IMR-90 (cell line): ENCODE results near the gene PLEKHB1. TPM values are rescaled to one million over a fixed set of nuclear protein-coding genes. Genes with fewer than 3 reads are reported as not detected.

ENCODE experiments used
- ATAC-seq: fragments of 200-7000 bp; cut with Tn5 transposase; 2 replicates; pipeline ENCODE4 v1.9.1; 2020; ENCODE audit warnings: low read depth, mild to moderate bottlenecking, moderate library complexity
- BruUV-seq: library from RNA; stranded (reverse); fragments of 400-500 nt; replicated peaks from 2 replicates; lab custom pipeline; 2021; lab: Mats Ljungman, UMichigan
- CTCF ChIA-PET: fragments of 300-600 bp; formaldehyde crosslinking; extraction: SDS; loops from one replicate; lab custom pipeline; 2021; ENCODE audit warnings: antibody characterized with exemption; lab: Yijun Ruan, JAX
- POLR2A ChIA-PET: fragments of 300-600 bp; sonication (Branson Sonifier 250); formaldehyde crosslinking; loops from one replicate; lab custom pipeline; 2022; ENCODE audit warnings: antibody characterized with exemption; ENCODE audit not compliant: unreplicated experiment; lab: Charles Lee
- DNase-seq: peaks from one replicate; pipeline ENCODE4 v3.0.0; 2013
- H2AFZ ChIP-seq: replicated peaks from 2 replicates; pipeline ENCODE3; 2013; ENCODE audit warnings: low read length, mild to moderate bottlenecking; ENCODE audit not compliant: poor library complexity
- H2AK5ac ChIP-seq: 2 replicates; pipeline ENCODE4 v1.6.1; 2013; ENCODE audit warnings: low read depth, low read length, inconsistent platforms
- H2AK9ac ChIP-seq: replicated peaks from 2 replicates; pipeline ENCODE3; 2013; ENCODE audit warnings: mild to moderate bottlenecking, low read depth, low read length, moderate library complexity; ENCODE audit not compliant: poor library complexity
- H2BK120ac ChIP-seq: 2 replicates; pipeline ENCODE4 v1.6.1; 2013; ENCODE audit warnings: low read depth, low read length, inconsistent platforms
- H2BK15ac ChIP-seq: 3 replicates; pipeline ENCODE4 v1.6.1; 2013; ENCODE audit warnings: low read depth, low read length, inconsistent platforms
- H2BK20ac ChIP-seq: 2 replicates; pipeline ENCODE4 v1.6.1; 2013; ENCODE audit warnings: low read depth, mild to moderate bottlenecking, inconsistent platforms, low read length, moderate library complexity
- H2BK5ac ChIP-seq: 2 replicates; pipeline ENCODE4 v1.6.1; 2013; ENCODE audit warnings: mild to moderate bottlenecking, low read depth, low read length, inconsistent platforms; ENCODE audit not compliant: poor library complexity, severe bottlenecking
- H3K14ac ChIP-seq: replicated peaks from 2 replicates; pipeline ENCODE4 v1.6.1; 2013; ENCODE audit warnings: low read depth, low read length, inconsistent platforms
- H3K18ac ChIP-seq: 2 replicates; pipeline ENCODE4 v1.6.1; 2013; ENCODE audit warnings: low read depth, low read length, control low read depth
- H3K23ac ChIP-seq: 2 replicates; pipeline ENCODE4 v1.6.1; 2013; ENCODE audit warnings: low read depth, low read length, inconsistent platforms
- H3K27ac ChIP-seq: 2 replicates; pipeline ENCODE4 v1.5.1; 2013; ENCODE audit warnings: mild to moderate bottlenecking, control low read depth, low read length; ENCODE audit not compliant: insufficient read depth
- H3K27me3 ChIP-seq: 2 replicates; pipeline ENCODE4 v1.6.1; 2013; ENCODE audit warnings: low read length; ENCODE audit not compliant: control insufficient read depth, insufficient read depth
- H3K36me3 ChIP-seq: 2 replicates; pipeline ENCODE4 v1.6.1; 2013; ENCODE audit warnings: low read length, mixed read lengths; ENCODE audit not compliant: control insufficient read depth, insufficient read depth
- H3K4ac ChIP-seq: 2 replicates; pipeline ENCODE4 v1.6.1; 2013; ENCODE audit warnings: low read depth, low read length, inconsistent platforms
- H3K4me1 ChIP-seq: 2 replicates; pipeline ENCODE4 v1.6.1; 2013; ENCODE audit warnings: low read length, mixed read lengths; ENCODE audit not compliant: control insufficient read depth, insufficient read depth
- H3K4me2 ChIP-seq: 2 replicates; pipeline ENCODE4 v1.6.1; 2013; ENCODE audit warnings: low read depth, mild to moderate bottlenecking, control low read depth, low read length, moderate library complexity
- H3K4me3 ChIP-seq: 2 replicates; pipeline ENCODE4 v1.5.1; 2013; ENCODE audit warnings: low read depth, mild to moderate bottlenecking, control low read depth, low read length, moderate library complexity; ENCODE audit not compliant: insufficient read depth
- H3K56ac ChIP-seq: 2 replicates; pipeline ENCODE4 v1.6.1; 2013; ENCODE audit warnings: low read length, inconsistent platforms; ENCODE audit not compliant: insufficient read depth; ENCODE audit errors: extremely low read depth
- H3K79me1 ChIP-seq, 2 experiments: 2 replicates each; pipeline ENCODE4 v1.6.1; 2013; ENCODE audit warnings: low read length in 2 of 2, inconsistent platforms in 1 of 2, low read depth in 1 of 2
- H3K9ac ChIP-seq: 2 replicates; pipeline ENCODE4 v1.6.1; 2013; ENCODE audit warnings: low read depth, low read length, control low read depth
- H3K9me1 ChIP-seq: 2 replicates; pipeline ENCODE4 v1.6.1; 2013; ENCODE audit warnings: low read length, inconsistent platforms; ENCODE audit not compliant: insufficient read depth
- H3K9me3 ChIP-seq: 2 replicates; pipeline ENCODE4 v1.6.1; 2013; ENCODE audit warnings: low read length; ENCODE audit not compliant: control insufficient read depth, insufficient read depth
- H4K20me1 ChIP-seq: 2 replicates; pipeline ENCODE4 v1.6.1; 2013; ENCODE audit warnings: low read length, inconsistent platforms; ENCODE audit not compliant: insufficient read depth
- H4K5ac ChIP-seq: 2 replicates; pipeline ENCODE4 v1.6.1; 2013; ENCODE audit warnings: mild to moderate bottlenecking, low read depth, low read length, control low read depth
- H4K8ac ChIP-seq, 2 experiments: 2 replicates each; pipeline ENCODE4 v1.6.1; 2013; ENCODE audit warnings: low read depth in 2 of 2, low read length in 2 of 2, control low read depth in 1 of 2, inconsistent platforms in 1 of 2
- H4K91ac ChIP-seq: 2 replicates; pipeline ENCODE4 v1.6.1; 2013; ENCODE audit warnings: low read depth, low read length, inconsistent platforms; ENCODE audit not compliant: insufficient read depth
- BHLHE40 ChIP-seq: fragments of 150-350 bp; IDR thresholded peaks from 2 replicates; pipeline ENCODE4 v1.6.1; 2016; ENCODE audit warnings: mild to moderate bottlenecking, low read depth, low read length
- CHD1 ChIP-seq: IDR thresholded peaks from 2 replicates; pipeline ENCODE4 v1.6.1; 2012; ENCODE audit warnings: low read depth, low read length, improper control_type of control experiment
- FOS ChIP-seq: fragments of 150-350 bp; IDR thresholded peaks from 2 replicates; pipeline ENCODE4 v1.6.1; 2016; ENCODE audit warnings: low read depth, low read length
- MAZ ChIP-seq: IDR thresholded peaks from 2 replicates; pipeline ENCODE4 v1.6.1; 2012; ENCODE audit warnings: low read depth, mild to moderate bottlenecking, low read length, improper control_type of control experiment, moderate library complexity, borderline replicate concordance
- MXI1 ChIP-seq: IDR thresholded peaks from 2 replicates; pipeline ENCODE4 v1.6.1; 2012; ENCODE audit warnings: low read depth, mild to moderate bottlenecking, low read length, moderate library complexity, borderline replicate concordance
- NFE2L2 ChIP-seq: fragments of 150-350 bp; IDR thresholded peaks from 2 replicates; pipeline ENCODE4 v1.6.1; 2016; ENCODE audit warnings: low read depth, mild to moderate bottlenecking, low read length
- POLR2A ChIP-seq: IDR thresholded peaks from 2 replicates; pipeline ENCODE4 v1.6.1; 2012; ENCODE audit warnings: mild to moderate bottlenecking, low read depth, low read length
- RAD21 ChIP-seq: IDR thresholded peaks from 2 replicates; pipeline ENCODE4 v1.6.1; 2012; ENCODE audit warnings: low read length, improper control_type of control experiment
- RFX5 ChIP-seq: IDR thresholded peaks from 2 replicates; pipeline ENCODE4 v1.8.0; 2012; ENCODE audit warnings: low read depth, mild to moderate bottlenecking, low read length, moderate library complexity
- SMC3 ChIP-seq: fragments of 150-350 bp; IDR thresholded peaks from 2 replicates; pipeline ENCODE4 v1.6.1; 2016; ENCODE audit warnings: low read depth, mild to moderate bottlenecking, antibody characterized with exemption, low read length, moderate library complexity
- WGBS, 2 experiments: methylation state at CpG; one replicate each; pipeline versions ENCODE4 v1.1.5 to v1.1.7; 2013; ENCODE audit warnings: missing lambda C conversion rate in 2 of 2; ENCODE audit not compliant: insufficient read length in 1 of 2; ENCODE audit errors: extremely low coverage in 2 of 2; 5-methylcytosine and 5-hydroxymethylcytosine counted together
- dilution Hi-C: fragments of 300-500 bp; cut with HindIII; formaldehyde crosslinking; loops from one replicate; pipeline ENCODE4 v1.14.3; 2018; ENCODE audit warnings: low sequenced_read_pairs; ENCODE audit not compliant: unreplicated experiment
- in situ Hi-C: fragments of 300-500 bp; cut with MboI; formaldehyde crosslinking; loops from 3 replicates; pipeline ENCODE4 v1.14.3; 2019; ENCODE audit warnings: low sequenced_read_pairs, inconsistent platforms, mixed read lengths
- intact Hi-C: fragments of 100-400 bp; cut with micrococcal nuclease; formaldehyde crosslinking; loops from 2 replicates; pipeline ENCODE4 v1.10.0; 2022
- polyA plus RNA-seq, 3 experiments: library from polyadenylated mRNA; depleted of rRNA; stranded (reverse); fragments of >200 nt; gene quantifications; 2 replicates each; pipeline ENCODE4 v1.2.3, GENCODE V29; 2012; ENCODE audit warnings: low replicate concordance in 1 of 3
- total RNA-seq: library from RNA; depleted of rRNA; stranded (reverse); fragments of >200 nt; gene quantifications from 2 replicates; pipeline ENCODE4 v1.2.3, GENCODE V29; 2012
- TF ChIP-seq, protein P1 (sequence below): fragments of 150-350 bp; IDR thresholded peaks from 2 replicates; pipeline ENCODE4 v1.6.1; 2017; ENCODE audit warnings: mild to moderate bottlenecking, antibody characterized with exemption, low read length, low read depth
- TF ChIP-seq, protein P2 (sequence below): fragments of 150-350 bp; IDR thresholded peaks from 2 replicates; pipeline ENCODE4 v1.6.1; 2016; ENCODE audit warnings: low read depth, mild to moderate bottlenecking, low read length, moderate library complexity, borderline replicate concordance

PLEKHB1 gene
- total and polyA plus RNA-seq, 2 of the 4 experiments (the other 2 are of a cell fraction): 0.36 to 0.86 TPM

DNA sequence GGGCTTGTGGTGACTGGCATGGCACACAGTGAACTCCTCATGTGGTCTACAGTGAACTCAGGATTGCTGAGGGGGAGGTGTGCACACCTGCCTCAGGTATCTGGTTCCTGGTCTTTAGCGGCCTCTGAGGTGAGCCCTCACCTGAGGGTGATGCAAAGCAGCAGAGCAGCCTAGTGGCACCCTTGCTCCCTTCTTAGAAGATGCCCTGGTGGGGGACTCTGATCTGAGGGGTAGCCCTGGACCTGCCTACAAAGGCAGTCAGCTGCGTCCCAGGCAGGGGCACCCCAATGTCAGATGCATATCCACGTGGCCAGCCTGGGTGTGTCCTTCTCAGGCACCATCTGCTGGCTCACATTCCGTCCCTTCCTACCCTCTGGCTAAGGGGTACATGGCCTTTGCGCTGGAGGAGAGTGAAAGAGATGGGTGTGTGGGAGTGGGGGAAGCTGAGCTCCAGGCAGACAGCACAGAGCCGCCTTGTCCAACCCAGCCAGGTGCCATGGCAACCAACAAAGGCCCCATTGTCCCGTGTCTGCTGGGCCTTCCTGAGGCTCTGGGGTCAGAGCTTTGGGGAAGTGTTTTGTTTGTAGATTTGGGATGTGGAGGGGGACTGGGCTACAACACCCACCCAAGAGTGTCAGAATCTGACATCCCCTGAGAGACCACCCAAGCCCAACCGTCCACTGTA, 5.8 kb downstream of the PLEKHB1 start:
- Histone ChIP-seq H2AFZ (no peak overlapping the region), H2BK20ac (no peak overlapping the region), H2BK5ac (no peak overlapping the region), H4K91ac (no peak overlapping the region), H3K56ac (no peak overlapping the region), H3K9me1 (peaks cover 5% of the 10 kb centered on the region), H3K14ac (no peak overlapping the region), H3K4me1 (peaks cover 2% of the 10 kb centered on the region; the same call in 1 of the 2 replicates), H2BK15ac (no peak overlapping the region), H2BK120ac (no peak overlapping the region), H3K9me3 (no peaks in the 10 kb centered on the region), H3K27me3 (peaks cover 15% of the 10 kb centered on the region; the same call in 1 of the 2 replicates), H3K4me2 (no peak overlapping the region), H2AK9ac (no peak overlapping the region), H3K23ac (no peak overlapping the region), H3K36me3 (no peaks in the 10 kb centered on the region), H3K27ac (no peak overlapping the region), H2AK5ac (no peak overlapping the region), H3K4ac (no peak overlapping the region), H3K79me1 (no peaks in the 10 kb centered on the region), H3K9ac (no peak overlapping the region), H3K18ac (no peak overlapping the region), H4K20me1 (no peaks in the 10 kb centered on the region), H3K4me3 (no peak overlapping the region), H4K5ac (no peak overlapping the region), H4K8ac (no peak overlapping the region)
- intact Hi-C loops: no loop called here
- in situ Hi-C loops: no loop called here
- no peak for DNase-seq
- no peak for ATAC-seq
- dilution Hi-C loops: no loop called here
- WGBS, 2 experiments: 0% methylated on average over 1 of the region's 8 CpGs; no CpG with 5 or more reads in 1 of the 2 experiments
- POLR2A ChIA-PET: no interaction called here
- CTCF ChIA-PET: no interaction called here
- BruUV-seq: no TSS peak
- TF ChIP-seq, protein P1, sequence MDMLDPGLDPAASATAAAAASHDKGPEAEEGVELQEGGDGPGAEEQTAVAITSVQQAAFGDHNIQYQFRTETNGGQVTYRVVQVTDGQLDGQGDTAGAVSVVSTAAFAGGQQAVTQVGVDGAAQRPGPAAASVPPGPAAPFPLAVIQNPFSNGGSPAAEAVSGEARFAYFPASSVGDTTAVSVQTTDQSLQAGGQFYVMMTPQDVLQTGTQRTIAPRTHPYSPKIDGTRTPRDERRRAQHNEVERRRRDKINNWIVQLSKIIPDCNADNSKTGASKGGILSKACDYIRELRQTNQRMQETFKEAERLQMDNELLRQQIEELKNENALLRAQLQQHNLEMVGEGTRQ: no peak
- no peak for TF ChIP-seq SMC3
- TF ChIP-seq, protein P2, sequence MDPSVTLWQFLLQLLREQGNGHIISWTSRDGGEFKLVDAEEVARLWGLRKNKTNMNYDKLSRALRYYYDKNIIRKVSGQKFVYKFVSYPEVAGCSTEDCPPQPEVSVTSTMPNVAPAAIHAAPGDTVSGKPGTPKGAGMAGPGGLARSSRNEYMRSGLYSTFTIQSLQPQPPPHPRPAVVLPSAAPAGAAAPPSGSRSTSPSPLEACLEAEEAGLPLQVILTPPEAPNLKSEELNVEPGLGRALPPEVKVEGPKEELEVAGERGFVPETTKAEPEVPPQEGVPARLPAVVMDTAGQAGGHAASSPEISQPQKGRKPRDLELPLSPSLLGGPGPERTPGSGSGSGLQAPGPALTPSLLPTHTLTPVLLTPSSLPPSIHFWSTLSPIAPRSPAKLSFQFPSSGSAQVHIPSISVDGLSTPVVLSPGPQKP: no peak
- no peak for TF ChIP-seq MAZ
- no peak for TF ChIP-seq NFE2L2
- no peak for TF ChIP-seq RFX5
- no peak for TF ChIP-seq MXI1
- no peak for TF ChIP-seq CHD1
- TF ChIP-seq FOS: no peak
- TF ChIP-seq BHLHE40: no peak
- no peak for TF ChIP-seq RAD21
- TF ChIP-seq POLR2A: no peak
